COR-L47 (cell line): ENCODE measurements around the gene TFB2M.
"Not testable (repeated sequence)": the region's sequence is repeated elsewhere in the genome, so short reads cannot be mapped to it uniquely, and the experiment has no call there.

Experiments used
- DNase-seq: peaks from one replicate; lab custom pipeline; 2025; lab: John Stamatoyannopoulos, UW

TFB2M gene, protein sequence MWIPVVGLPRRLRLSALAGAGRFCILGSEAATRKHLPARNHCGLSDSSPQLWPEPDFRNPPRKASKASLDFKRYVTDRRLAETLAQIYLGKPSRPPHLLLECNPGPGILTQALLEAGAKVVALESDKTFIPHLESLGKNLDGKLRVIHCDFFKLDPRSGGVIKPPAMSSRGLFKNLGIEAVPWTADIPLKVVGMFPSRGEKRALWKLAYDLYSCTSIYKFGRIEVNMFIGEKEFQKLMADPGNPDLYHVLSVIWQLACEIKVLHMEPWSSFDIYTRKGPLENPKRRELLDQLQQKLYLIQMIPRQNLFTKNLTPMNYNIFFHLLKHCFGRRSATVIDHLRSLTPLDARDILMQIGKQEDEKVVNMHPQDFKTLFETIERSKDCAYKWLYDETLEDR

GRCh38 chr1:246566128-246566812 lies at the start of gene TFB2M, which contains the start of gene CNST:
Gene TFB2M (minus strand): TSS chr1:246566261. CDS start chr1:246566138, 123 bp downstream.
Gene CNST (plus strand): TSS chr1:246566456. CDS start chr1:246591563, 25,107 bp downstream.
- DNase-seq, result peak; percentile 97

- no peak for DNase-seq
Measured at GRCh38 chr1:246613096-246613758, 47.2 kb upstream of the TFB2M start.

- DNase-seq, result no peak
Measured at GRCh38 chr1:246609632-246610031, 43.6 kb upstream of the TFB2M start.

- DNase-seq, result no peak
Measured at GRCh38 chr1:246608616-246609376, 42.7 kb upstream of the TFB2M start.

- DNase-seq, result no peak
Measured at GRCh38 chr1:246607462-246607861, 41.4 kb upstream of the TFB2M start.

DNA sequence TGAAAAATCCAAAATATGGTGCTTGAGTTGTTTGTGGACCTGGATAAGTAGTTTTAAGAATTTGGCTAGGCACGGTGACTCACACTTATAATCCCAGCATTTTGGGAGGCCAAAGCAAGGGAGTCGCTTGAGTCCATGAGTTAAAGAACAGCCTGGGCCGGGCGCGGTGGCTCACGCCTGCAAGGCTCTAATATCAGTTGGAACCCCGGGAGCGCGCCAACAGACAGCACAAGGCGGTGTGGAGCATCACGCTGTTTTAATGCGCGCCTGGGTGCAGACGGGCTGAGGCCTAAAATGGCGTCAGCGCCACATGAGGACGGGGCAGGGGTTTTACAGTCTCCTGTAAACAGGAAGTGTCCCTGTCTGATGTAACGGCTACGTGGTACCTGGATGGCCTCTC lies 39.2 kb upstream of the TFB2M start:
- DNase-seq, result not testable (repeated sequence)

GRCh38 chr1:246602194-246602593 lies 36.1 kb upstream of the TFB2M start:
- no peak for DNase-seq

- no peak for DNase-seq
Measured at GRCh38 chr1:246600579-246600978, 34.5 kb upstream of the TFB2M start.

GRCh38 chr1:246599315-246599714 lies 33.3 kb upstream of the TFB2M start:
- DNase-seq, result no peak

- no peak for DNase-seq
Measured at GRCh38 chr1:246597971-246598370, 31.9 kb upstream of the TFB2M start.

DNA sequence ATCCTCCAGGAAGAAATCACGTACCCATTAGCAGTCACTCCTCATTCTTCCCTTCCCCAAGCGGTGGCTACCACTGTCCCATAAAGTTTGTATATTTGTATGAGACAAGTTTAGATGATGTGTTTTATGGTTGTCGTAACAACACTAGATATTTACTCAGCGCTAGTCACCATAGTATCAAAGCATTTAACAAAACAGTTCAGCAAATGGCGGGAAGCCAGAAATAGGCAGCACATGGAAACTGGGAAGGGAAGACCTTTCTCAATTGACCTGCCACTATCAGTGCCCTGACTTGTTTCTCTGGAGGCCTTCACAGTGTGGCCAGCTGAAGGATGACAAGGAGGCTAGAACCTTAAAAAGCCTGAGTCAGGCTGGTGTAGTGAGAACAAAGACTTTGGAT lies 31.3 kb upstream of the TFB2M start:
- peak; percentile 14 for DNase-seq

DNA sequence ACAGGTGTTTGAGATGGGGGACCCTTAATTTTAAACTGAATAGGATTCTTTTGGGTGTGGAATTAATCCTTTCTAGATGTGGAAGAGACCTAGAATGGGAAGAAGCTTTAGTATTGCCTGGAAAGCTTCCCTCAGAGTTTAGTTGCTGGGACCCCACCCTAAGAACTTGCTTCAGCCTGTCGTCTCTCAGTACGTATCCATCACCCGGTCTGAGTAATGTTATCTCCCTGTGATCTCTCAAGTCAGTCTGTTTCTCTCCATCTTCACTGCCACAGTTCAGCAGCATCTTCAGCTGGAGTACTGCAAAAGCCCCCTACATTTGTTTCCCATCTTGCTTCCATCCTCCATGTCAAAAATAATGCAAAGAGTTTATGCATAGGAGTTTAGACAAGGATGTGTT lies 29.1 kb upstream of the TFB2M start:
- no peak for DNase-seq

DNA sequence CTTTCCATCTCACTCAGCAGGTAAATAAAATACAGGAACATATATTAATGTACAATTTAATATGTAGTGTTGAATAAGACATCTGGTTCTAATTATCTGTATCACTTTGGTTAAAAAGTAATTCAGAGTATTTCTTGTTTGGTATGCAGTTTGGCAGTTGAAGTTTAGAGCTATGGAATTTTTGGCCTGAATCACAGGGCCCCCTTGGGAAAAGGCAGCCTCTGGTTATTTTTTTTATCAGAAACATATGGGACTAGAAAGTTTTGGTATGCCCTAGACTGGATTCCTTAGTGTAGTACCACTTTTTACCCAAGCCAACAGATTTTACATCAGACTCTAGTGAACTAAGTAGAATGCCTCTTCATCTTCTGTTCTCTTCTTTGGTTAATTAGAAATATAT lies 26.6 kb upstream of the TFB2M start:
- DNase-seq, result no peak

DNA sequence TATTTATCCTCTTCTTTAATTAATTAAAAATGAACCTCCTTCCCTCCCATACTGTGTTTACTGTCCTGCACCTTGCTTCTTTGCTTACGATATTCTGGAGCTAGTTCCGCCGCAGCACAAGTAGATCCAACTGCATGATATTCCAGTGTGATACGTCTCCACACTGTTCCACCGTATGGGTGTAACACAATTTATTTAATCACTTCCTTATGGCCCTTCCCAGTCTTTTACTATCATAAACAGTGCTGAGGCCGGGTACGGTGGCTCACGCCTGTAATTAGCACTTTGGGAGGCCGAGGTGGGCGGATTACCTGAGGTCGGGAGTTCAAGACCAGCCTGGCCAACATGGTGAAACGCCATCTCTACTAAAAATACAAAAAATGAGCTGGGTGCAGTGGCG lies 25.9 kb upstream of the TFB2M start:
- DNase-seq, result no peak

DNA sequence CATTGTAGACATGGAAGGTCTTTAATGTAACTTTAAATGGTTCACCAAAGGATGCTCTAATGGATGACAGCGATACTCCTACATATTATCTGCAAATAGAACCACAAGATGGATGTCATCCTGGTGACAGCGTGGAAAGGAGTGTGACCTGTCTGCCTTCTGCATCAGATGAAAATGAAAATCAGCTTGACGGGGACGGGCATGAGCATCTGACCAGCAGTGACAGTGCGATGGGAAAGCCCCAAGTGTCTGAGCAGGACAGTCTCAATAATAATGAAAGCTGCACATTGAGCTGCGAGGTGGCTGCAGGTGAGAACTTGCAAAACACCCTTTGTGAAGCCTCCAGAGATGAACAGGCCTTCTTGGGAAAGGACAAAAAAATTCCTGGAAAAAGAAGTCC lies 25.4 kb upstream of the TFB2M start:
- no peak for DNase-seq

GRCh38 chr1:246591047-246591446 lies 25.0 kb upstream of the TFB2M start:
- no peak for DNase-seq

GRCh38 chr1:246589919-246590318 lies 23.9 kb upstream of the TFB2M start:
- not testable (repeated sequence) for DNase-seq

- no peak for DNase-seq
Measured at GRCh38 chr1:246588159-246588721, 22.2 kb upstream of the TFB2M start.

DNA sequence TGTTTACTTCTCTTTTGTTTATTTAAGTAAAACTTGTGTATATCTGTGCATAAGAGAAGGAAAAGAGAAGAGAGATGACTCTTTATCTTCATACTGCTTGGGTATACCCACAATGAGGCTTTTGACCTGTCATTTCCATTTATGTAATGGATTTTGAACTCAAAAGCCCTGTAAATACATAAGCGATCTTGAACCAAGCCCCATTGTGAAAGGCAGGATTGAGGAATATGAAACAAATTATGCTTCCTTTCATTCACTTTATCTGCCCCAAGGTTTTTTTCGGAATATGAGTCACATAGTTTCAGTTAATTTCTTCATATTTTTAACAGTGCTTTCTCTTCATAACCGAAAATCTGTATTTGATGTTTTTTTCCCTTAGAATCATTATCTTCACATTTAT lies 21.5 kb upstream of the TFB2M start:
- DNase-seq, result no peak

DNA sequence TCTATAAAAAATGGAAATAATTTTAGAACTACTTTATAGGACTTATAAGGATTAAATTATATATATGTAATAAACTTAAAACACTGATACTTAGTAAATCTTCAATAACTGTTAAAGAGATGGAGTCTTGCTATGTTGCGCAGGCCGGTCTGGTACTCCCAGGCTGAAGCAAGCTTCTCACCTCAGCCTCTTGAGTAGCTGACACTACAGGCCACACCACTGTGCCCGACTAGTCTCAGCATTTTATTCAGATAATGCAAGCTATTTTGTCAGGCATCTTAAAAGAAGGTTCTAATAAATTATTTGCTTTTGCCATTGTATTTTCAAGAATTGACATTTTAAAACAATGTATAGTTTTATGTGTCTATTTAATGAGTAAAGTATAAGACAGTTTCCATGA lies 21.0 kb upstream of the TFB2M start:
- no peak for DNase-seq

GRCh38 chr1:246583448-246584185 lies 17.6 kb upstream of the TFB2M start:
- peak; percentile 71 for DNase-seq
